ENCODE data around the gene KNDC1.

DNA sequence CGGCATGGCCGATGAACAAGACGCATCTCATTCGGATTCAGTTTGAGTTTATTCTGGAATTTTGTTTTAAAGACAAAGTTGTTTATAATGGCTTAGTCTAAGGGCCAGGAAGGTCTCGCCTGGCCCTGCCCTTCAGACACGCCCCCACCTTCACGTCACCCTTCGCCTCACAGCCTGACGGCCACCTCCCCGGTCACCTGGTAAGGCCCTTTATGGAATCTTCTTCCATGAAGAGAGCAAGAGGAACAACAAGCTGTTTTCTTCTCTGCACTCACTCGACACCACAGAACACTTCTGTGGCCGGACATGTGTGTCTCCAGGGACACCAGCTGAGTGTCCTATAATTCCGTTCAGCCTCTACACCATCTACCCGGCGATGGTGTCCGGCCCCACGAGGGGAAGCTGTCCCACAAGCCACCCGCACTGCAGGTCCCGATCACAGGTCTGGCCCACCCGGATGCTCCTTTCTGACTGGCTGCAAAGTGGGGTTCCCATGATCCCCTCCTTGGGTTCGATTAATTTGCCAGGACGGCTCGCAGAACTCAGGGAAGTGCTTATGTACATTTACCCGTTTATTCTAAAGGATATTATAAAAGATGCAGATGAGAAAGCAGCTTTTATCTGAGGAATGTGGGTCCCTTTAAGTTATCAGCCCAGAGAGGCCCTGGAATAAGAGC lies 17.4 kb upstream of the KNDC1 start:
- TF ChIP-seq, protein P1, sequence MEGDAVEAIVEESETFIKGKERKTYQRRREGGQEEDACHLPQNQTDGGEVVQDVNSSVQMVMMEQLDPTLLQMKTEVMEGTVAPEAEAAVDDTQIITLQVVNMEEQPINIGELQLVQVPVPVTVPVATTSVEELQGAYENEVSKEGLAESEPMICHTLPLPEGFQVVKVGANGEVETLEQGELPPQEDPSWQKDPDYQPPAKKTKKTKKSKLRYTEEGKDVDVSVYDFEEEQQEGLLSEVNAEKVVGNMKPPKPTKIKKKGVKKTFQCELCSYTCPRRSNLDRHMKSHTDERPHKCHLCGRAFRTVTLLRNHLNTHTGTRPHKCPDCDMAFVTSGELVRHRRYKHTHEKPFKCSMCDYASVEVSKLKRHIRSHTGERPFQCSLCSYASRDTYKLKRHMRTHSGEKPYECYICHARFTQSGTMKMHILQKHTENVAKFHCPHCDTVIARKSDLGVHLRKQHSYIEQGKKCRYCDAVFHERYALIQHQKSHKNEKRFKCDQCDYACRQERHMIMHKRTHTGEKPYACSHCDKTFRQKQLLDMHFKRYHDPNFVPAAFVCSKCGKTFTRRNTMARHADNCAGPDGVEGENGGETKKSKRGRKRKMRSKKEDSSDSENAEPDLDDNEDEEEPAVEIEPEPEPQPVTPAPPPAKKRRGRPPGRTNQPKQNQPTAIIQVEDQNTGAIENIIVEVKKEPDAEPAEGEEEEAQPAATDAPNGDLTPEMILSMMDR (IDR thresholded peaks at IDR 0.05) = no peak
- TF ChIP-seq POLR2A (IDR thresholded peaks at IDR 0.05) (no peak), POLR2AphosphoS5 (IDR thresholded peaks at IDR 0.05) (no peak)
